IgD-negative memory B cell (primary cell): ENCODE results near the gene BBS12. TPM values are rescaled to one million over a fixed set of nuclear protein-coding genes. Genes with fewer than 3 reads are reported as not detected.
"Not testable (repeated sequence)": the region's sequence is repeated elsewhere in the genome, so short reads cannot be mapped to it uniquely, and the experiment has no call there.

Source experiments
- H3K27ac Mint-ChIP-seq, 3 donors: one replicate each; pipeline ENCODE4 v1.8.0; 2020 to 2022; ENCODE audit warnings: mild to moderate bottlenecking in 3 of 3, mixed read lengths in 3 of 3, moderate library complexity in 1 of 3
- H3K27me3 Mint-ChIP-seq: one replicate; pipeline ENCODE4 v1.8.0; 2021; ENCODE audit warnings: mixed read lengths
- H3K36me3 Mint-ChIP-seq: one replicate; pipeline ENCODE4 v1.8.0; 2020; ENCODE audit warnings: mild to moderate bottlenecking, mixed read lengths
- H3K4me1 Mint-ChIP-seq, 3 donors: one replicate each; pipeline ENCODE4 v1.8.0; 2020 to 2022; ENCODE audit warnings: mixed read lengths in 3 of 3, mild to moderate bottlenecking in 1 of 3
- H3K4me3 Mint-ChIP-seq, 4 donors: one replicate each; pipeline ENCODE4 v1.8.0; 2020 to 2022; ENCODE audit warnings: mild to moderate bottlenecking in 4 of 4, mixed read lengths in 4 of 4, moderate library complexity in 3 of 4
- H3K9me3 Mint-ChIP-seq, 3 donors: one replicate each; pipeline ENCODE4 v1.8.0; 2020 to 2021; ENCODE audit warnings: mixed read lengths in 3 of 3, mild to moderate bottlenecking in 1 of 3
- polyA plus RNA-seq: library from polyadenylated mRNA; unstranded; fragments of 300-500 nt; fragmentation: Illumina TruSeq; gene quantifications from one replicate; pipeline ENCODE4 v1.2.3, GENCODE V29; 2021

Gene BBS12
- polyA plus RNA-seq, 1 donor from 2014 or later: 0.68 TPM

GRCh38 chr4:122786296-122786695 lies 53.8 kb downstream of the BBS12 start:
- not testable (repeated sequence) for H3K27me3 Mint-ChIP-seq, H3K4me3 Mint-ChIP-seq

GRCh38 chr4:122786920-122787319 lies 54.4 kb downstream of the BBS12 start:
- not testable (repeated sequence) for H3K9me3 Mint-ChIP-seq, H3K4me3 Mint-ChIP-seq, H3K36me3 Mint-ChIP-seq, H3K27me3 Mint-ChIP-seq, H3K27ac Mint-ChIP-seq
- H3K4me1 Mint-ChIP-seq: peaks cover 9 to 15% (median 9%) of the 10 kb centered on the region in 3 donors

More at GRCh38 chr4:122786296-122786695, 53.8 kb downstream of the BBS12 start:
- not testable (repeated sequence) for H3K9me3 Mint-ChIP-seq, H3K36me3 Mint-ChIP-seq, H3K27ac Mint-ChIP-seq
- H3K4me1 Mint-ChIP-seq: peaks cover 9 to 15% (median 9%) of the 10 kb centered on the region in 3 donors

GRCh38 chr4:122787940-122788339 lies 55.4 kb downstream of the BBS12 start:
- peaks cover 9 to 15% (median 9%) of the 10 kb centered on the region in 3 donors for H3K4me1 Mint-ChIP-seq
- H3K27me3 Mint-ChIP-seq: peaks cover 3% of the 10 kb centered on the region
- H3K36me3 Mint-ChIP-seq: no peaks in the 10 kb centered on the region
- H3K4me3 Mint-ChIP-seq: no peak overlapping the region
- peaks cover 0 to 4% (median 2%) of the 10 kb centered on the region in 3 donors for H3K9me3 Mint-ChIP-seq
- no peak overlapping the region for H3K27ac Mint-ChIP-seq

GRCh38 chr4:122788935-122789334 lies 56.4 kb downstream of the BBS12 start:
- H3K27ac Mint-ChIP-seq: no peak overlapping the region
- H3K4me3 Mint-ChIP-seq: no peak overlapping the region
- peaks cover 6 to 15% (median 9%) of the 10 kb centered on the region in 3 donors for H3K4me1 Mint-ChIP-seq
- H3K36me3 Mint-ChIP-seq: no peaks in the 10 kb centered on the region
- H3K9me3 Mint-ChIP-seq: peaks cover 0 to 4% (median 2%) of the 10 kb centered on the region in 3 donors
- H3K27me3 Mint-ChIP-seq: peaks cover 2% of the 10 kb centered on the region

- no peak overlapping the region for H3K27ac Mint-ChIP-seq
- no peaks in the 10 kb centered on the region for H3K9me3 Mint-ChIP-seq
- H3K4me3 Mint-ChIP-seq: no peak overlapping the region
- H3K27me3 Mint-ChIP-seq: peaks cover 6% of the 10 kb centered on the region
- H3K4me1 Mint-ChIP-seq: peaks cover 0 to 2% (median 0%) of the 10 kb centered on the region in 3 donors
- no peaks in the 10 kb centered on the region for H3K36me3 Mint-ChIP-seq
Measured at GRCh38 chr4:122793811-122794210, 61.3 kb downstream of the BBS12 start.

Other genes with a start within 250 kb of the BBS12 start
- not detected for gene IL21, start 111.6 kb upstream of the BBS12 start, polyA plus RNA-seq
- not detected for gene FGF2, start 94.1 kb downstream of the BBS12 start, polyA plus RNA-seq
- gene NUDT6, start 189.9 kb downstream of the BBS12 start, polyA plus RNA-seq: 2.6 TPM